Panc1 (cell line): Measurements from ENCODE around the gene ELFN2. TPM values are rescaled to one million over a fixed set of nuclear protein-coding genes. Genes with fewer than 3 reads are reported as not detected.

ENCODE experiments used
- ATAC-seq: fragments of 200-7000 bp; cut with Tn5 transposase; 2 replicates; pipeline ENCODE4 v1.9.1; 2020; ENCODE audit warnings: mild to moderate bottlenecking, moderate library complexity
- BruUV-seq: library from RNA; stranded (reverse); fragments of 400-500 nt; replicated peaks from 2 replicates; lab custom pipeline; 2021; lab: Mats Ljungman, UMichigan
- CTCF ChIA-PET: fragments of 300-600 bp; sonication (Branson Sonifier 250); formaldehyde crosslinking; loops from one replicate; lab custom pipeline; 2022; ENCODE audit warnings: antibody characterized with exemption; lab: Charles Lee
- POLR2A ChIA-PET: fragments of 300-600 bp; sonication (Branson Sonifier 250); formaldehyde crosslinking; loops from one replicate; lab custom pipeline; 2022; ENCODE audit warnings: antibody characterized with exemption; lab: Charles Lee
- DNase-seq: peaks from one replicate; pipeline ENCODE4 v3.0.0-alpha.2; 2010; ENCODE audit warnings: low read depth, low spot score
- H3K27ac ChIP-seq: 2 replicates; pipeline ENCODE4 v1.5.1; 2011; ENCODE audit warnings: mild to moderate bottlenecking, low read length, inconsistent platforms
- H3K27me3 ChIP-seq: fragments of 200-500 bp; sonication (Bioruptor generic); 2 replicates; pipeline ENCODE4 v1.6.0; 2014; ENCODE audit warnings: low read length, inconsistent platforms; ENCODE audit not compliant: control insufficient read depth, insufficient read depth
- H3K36me3 ChIP-seq: fragments of 200-500 bp; sonication (Bioruptor generic); 2 replicates; pipeline ENCODE4 v1.5.1; 2014; ENCODE audit warnings: inconsistent platforms, mild to moderate bottlenecking, low read length, moderate library complexity; ENCODE audit not compliant: control insufficient read depth, insufficient read depth
- H3K4me1 ChIP-seq: 2 replicates; pipeline ENCODE4 v1.5.1; 2011; ENCODE audit warnings: inconsistent platforms, mild to moderate bottlenecking, low read length, moderate library complexity; ENCODE audit not compliant: control insufficient read depth, insufficient read depth
- H3K4me3 ChIP-seq, 2 experiments: 2 replicates each; pipeline ENCODE4 v1.5.1; 2011 to 2012; ENCODE audit warnings: low read depth in 2 of 2, low read length in 2 of 2, mild to moderate bottlenecking in 2 of 2, inconsistent platforms in 1 of 2, moderate library complexity in 1 of 2
- H3K9me3 ChIP-seq: fragments of 200-500 bp; sonication (Bioruptor generic); 2 replicates; pipeline ENCODE4 v1.5.1; 2014; ENCODE audit warnings: low read depth, mild to moderate bottlenecking, inconsistent platforms, low read length, moderate library complexity; ENCODE audit not compliant: control insufficient read depth, insufficient read depth
- POLR2AphosphoS5 ChIP-seq: IDR thresholded peaks from 2 replicates; pipeline ENCODE4 v1.6.1; 2012; ENCODE audit warnings: mild to moderate bottlenecking, low read depth, low read length, moderate library complexity
- SIN3A ChIP-seq: IDR thresholded peaks from 2 replicates; pipeline ENCODE4 v1.6.1; 2012; ENCODE audit warnings: low read depth, mild to moderate bottlenecking, low read length, moderate library complexity, borderline replicate concordance; ENCODE audit not compliant: insufficient read depth
- TCF7L2 ChIP-seq: IDR thresholded peaks from 2 replicates; pipeline ENCODE4 v1.6.1; 2011; ENCODE audit warnings: mild to moderate bottlenecking, low read depth, low read length, inconsistent platforms
- in situ Hi-C: cut with HindIII; loops from 2 replicates; pipeline ENCODE4 v1.10.0; 2016; ENCODE audit warnings: low sequenced_read_pairs, low pct_unique_long_range_greater_than_20kb
- intact Hi-C: fragments of 100-400 bp; cut with micrococcal nuclease; formaldehyde crosslinking; loops from one replicate; pipeline ENCODE4 v1.10.0; 2022; ENCODE audit not compliant: unreplicated experiment
- total RNA-seq: library from RNA; stranded (reverse); gene quantifications from one replicate; pipeline ENCODE4 v1.2.1, GENCODE V29; 2021; ENCODE audit not compliant: unreplicated experiment
- TF ChIP-seq, protein P1 (sequence below), 2 experiments: IDR thresholded peaks; 2 replicates each; pipeline ENCODE4 v1.6.1; 2011 to 2012; ENCODE audit warnings: low read depth in 2 of 2, control low read depth in 1 of 2, low read length in 1 of 2, mild to moderate bottlenecking in 1 of 2, moderate library complexity in 1 of 2; ENCODE audit not compliant: insufficient read depth in 1 of 2
- TF ChIP-seq, protein P2 (sequence below): fragments of 450-650 bp; IDR thresholded peaks from 2 replicates; pipeline ENCODE4 v1.5.1; 2017; ENCODE audit warnings: mild to moderate bottlenecking

ELFN2 gene
- total RNA-seq, 1 experiment from 2014 or later, result 2.9 TPM

DNA sequence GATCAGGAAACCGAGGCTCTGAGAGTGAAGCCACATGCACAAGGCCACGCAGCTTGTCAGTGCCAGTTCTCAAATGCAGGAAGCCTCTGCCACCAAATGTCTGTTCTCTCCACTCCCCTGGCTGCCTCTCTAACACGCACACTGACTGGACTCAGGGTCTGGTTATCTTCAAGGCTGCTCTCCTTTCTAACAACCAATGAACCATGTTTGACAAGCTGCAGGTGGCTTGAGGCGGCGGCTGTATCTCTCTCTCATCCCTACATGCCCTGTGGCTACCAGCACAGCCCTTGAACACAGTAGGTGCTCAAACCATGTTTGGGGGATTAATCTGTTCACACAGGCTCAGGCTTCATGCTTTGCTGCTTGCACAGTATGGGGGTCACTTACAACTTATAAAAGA, 35.2 kb upstream of the ELFN2 start:
- Histone ChIP-seq H3K4me3 (no peak overlapping the region), H3K27ac (no peak overlapping the region), H3K9me3 (no peaks in the 10 kb centered on the region), H3K36me3 (no peaks in the 10 kb centered on the region), H3K27me3 (no peaks in the 10 kb centered on the region), H3K4me1 (no peaks in the 10 kb centered on the region)
- CTCF ChIA-PET, result no interaction called here
- intact Hi-C loops, result no loop called here
- no peak for DNase-seq
- TF ChIP-seq SIN3A, result no peak
- TF ChIP-seq, protein P1, sequence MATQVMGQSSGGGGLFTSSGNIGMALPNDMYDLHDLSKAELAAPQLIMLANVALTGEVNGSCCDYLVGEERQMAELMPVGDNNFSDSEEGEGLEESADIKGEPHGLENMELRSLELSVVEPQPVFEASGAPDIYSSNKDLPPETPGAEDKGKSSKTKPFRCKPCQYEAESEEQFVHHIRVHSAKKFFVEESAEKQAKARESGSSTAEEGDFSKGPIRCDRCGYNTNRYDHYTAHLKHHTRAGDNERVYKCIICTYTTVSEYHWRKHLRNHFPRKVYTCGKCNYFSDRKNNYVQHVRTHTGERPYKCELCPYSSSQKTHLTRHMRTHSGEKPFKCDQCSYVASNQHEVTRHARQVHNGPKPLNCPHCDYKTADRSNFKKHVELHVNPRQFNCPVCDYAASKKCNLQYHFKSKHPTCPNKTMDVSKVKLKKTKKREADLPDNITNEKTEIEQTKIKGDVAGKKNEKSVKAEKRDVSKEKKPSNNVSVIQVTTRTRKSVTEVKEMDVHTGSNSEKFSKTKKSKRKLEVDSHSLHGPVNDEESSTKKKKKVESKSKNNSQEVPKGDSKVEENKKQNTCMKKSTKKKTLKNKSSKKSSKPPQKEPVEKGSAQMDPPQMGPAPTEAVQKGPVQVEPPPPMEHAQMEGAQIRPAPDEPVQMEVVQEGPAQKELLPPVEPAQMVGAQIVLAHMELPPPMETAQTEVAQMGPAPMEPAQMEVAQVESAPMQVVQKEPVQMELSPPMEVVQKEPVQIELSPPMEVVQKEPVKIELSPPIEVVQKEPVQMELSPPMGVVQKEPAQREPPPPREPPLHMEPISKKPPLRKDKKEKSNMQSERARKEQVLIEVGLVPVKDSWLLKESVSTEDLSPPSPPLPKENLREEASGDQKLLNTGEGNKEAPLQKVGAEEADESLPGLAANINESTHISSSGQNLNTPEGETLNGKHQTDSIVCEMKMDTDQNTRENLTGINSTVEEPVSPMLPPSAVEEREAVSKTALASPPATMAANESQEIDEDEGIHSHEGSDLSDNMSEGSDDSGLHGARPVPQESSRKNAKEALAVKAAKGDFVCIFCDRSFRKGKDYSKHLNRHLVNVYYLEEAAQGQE (IDR thresholded peaks at IDR 0.05; ENCODE audit: insufficient read depth in 1 of 2, low read depth in 2 of 2, low read length in 1 of 2), result no peak
- TF ChIP-seq POLR2AphosphoS5, result no peak
- TF ChIP-seq, protein P2, sequence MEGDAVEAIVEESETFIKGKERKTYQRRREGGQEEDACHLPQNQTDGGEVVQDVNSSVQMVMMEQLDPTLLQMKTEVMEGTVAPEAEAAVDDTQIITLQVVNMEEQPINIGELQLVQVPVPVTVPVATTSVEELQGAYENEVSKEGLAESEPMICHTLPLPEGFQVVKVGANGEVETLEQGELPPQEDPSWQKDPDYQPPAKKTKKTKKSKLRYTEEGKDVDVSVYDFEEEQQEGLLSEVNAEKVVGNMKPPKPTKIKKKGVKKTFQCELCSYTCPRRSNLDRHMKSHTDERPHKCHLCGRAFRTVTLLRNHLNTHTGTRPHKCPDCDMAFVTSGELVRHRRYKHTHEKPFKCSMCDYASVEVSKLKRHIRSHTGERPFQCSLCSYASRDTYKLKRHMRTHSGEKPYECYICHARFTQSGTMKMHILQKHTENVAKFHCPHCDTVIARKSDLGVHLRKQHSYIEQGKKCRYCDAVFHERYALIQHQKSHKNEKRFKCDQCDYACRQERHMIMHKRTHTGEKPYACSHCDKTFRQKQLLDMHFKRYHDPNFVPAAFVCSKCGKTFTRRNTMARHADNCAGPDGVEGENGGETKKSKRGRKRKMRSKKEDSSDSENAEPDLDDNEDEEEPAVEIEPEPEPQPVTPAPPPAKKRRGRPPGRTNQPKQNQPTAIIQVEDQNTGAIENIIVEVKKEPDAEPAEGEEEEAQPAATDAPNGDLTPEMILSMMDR, result no peak
- no peak for TF ChIP-seq TCF7L2
- in situ Hi-C loops, result no loop called here
- no TSS peak for BruUV-seq
- no peak for ATAC-seq
- POLR2A ChIA-PET, result no interaction called here

DNA sequence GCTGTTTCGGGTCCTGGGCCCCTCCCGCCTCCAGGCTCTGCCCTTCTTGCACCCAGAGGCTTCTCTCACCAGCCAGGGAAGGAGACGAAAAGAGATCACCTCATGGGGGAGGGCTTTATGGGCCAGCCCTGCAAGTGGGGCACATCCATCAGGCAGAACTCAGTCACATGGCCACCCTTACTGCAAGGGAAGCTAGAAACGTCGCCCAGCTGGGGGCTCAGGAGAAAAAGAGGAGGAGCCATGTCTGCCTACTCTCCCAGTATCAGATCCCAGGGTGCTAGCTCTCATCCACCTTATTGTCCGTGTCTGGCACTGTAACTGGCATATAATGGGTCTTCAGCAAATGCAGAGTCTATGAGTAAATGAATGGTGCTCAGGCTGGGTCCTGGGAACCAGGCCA, 34.7 kb upstream of the ELFN2 start:
- Histone ChIP-seq H3K27me3 (no peaks in the 10 kb centered on the region), H3K4me1 (no peaks in the 10 kb centered on the region), H3K4me3 (no peak overlapping the region), H3K9me3 (no peaks in the 10 kb centered on the region), H3K36me3 (no peaks in the 10 kb centered on the region), H3K27ac (no peak overlapping the region)
- in situ Hi-C loops, result no loop called here
- no peak for DNase-seq
- BruUV-seq, result no TSS peak
- ATAC-seq, result no peak
- POLR2A ChIA-PET, result no interaction called here
- no peak for TF ChIP-seq TCF7L2
- TF ChIP-seq, protein P1 (IDR thresholded peaks at IDR 0.05; ENCODE audit: insufficient read depth in 1 of 2, low read depth in 2 of 2, low read length in 1 of 2), result no peak
- TF ChIP-seq, protein P2, result no peak
- no peak for TF ChIP-seq SIN3A
- TF ChIP-seq POLR2AphosphoS5, result no peak
- CTCF ChIA-PET, result no interaction called here
- intact Hi-C loops, result no loop called here
